HepG2 (cell line): ENCODE data around the gene GPX7. TPM values are rescaled to one million over a fixed set of nuclear protein-coding genes. Genes with fewer than 3 reads are reported as not detected.

ENCODE experiments used
- ATAC-seq: fragments of 200-7000 bp; cut with Tn5 transposase; 3 replicates; pipeline ENCODE4 v1.9.1; 2020; ENCODE audit warnings: mild to moderate bottlenecking, moderate library complexity
- BruUV-seq: library from RNA; stranded (reverse); fragments of 400-500 nt; replicated peaks from 2 replicates; lab custom pipeline; 2021; lab: Mats Ljungman, UMichigan
- CTCF ChIA-PET: fragments of 300-600 bp; formaldehyde crosslinking; extraction: SDS; loops from one replicate; lab custom pipeline; 2021; ENCODE audit warnings: low total read pairs, inconsistent platforms, low intra/inter-chr PET ratio; lab: Yijun Ruan, JAX
- POLR2A ChIA-PET: fragments of 350-600 bp; sonication (Branson Sonifier 250); formaldehyde crosslinking; loops from one replicate; lab custom pipeline; 2020; ENCODE audit warnings: antibody characterized with exemption, inconsistent platforms; lab: Yijun Ruan, JAX
- DNase-seq: peaks from one replicate; pipeline ENCODE4 v3.0.0-alpha.2; 2015; ENCODE audit warnings: low spot score
- FAIRE-seq: peaks from 3 replicates; lab custom pipeline; 2011; peaks lifted over from hg19 to GRCh38; lab: Jason Lieb, UNC
- H2AFZ ChIP-seq: one replicate; pipeline ENCODE4 v1.6.1; 2011; ENCODE audit warnings: low read length, inconsistent platforms
- H3K27ac ChIP-seq: fragments of 300-600 bp; 3 replicates; pipeline ENCODE4 v1.8.0; 2011; ENCODE audit warnings: mixed run types, mild to moderate bottlenecking, mixed read lengths, low read length, inconsistent platforms; ENCODE audit not compliant: insufficient read depth; ENCODE audit errors: extremely low read length
- H3K27me3 ChIP-seq, 2 experiments: fragments of 200-600 bp in 1 of 2; 2 replicates in 1 of 2; 3 replicates in 1 of 2; pipeline versions ENCODE4 v1.6.0 to v1.8.0; 2011; ENCODE audit warnings: low read length in 2 of 2, mild to moderate bottlenecking in 2 of 2, moderate library complexity in 2 of 2, inconsistent platforms in 1 of 2; ENCODE audit not compliant: insufficient read depth in 2 of 2, control insufficient read depth in 1 of 2
- H3K36me3 ChIP-seq, 2 experiments: fragments of 200-600 bp in 1 of 2; replicated peaks in 1 of 2; 2 replicates in 1 of 2; 3 replicates in 1 of 2; pipeline versions ENCODE4 v1.5.1 to v1.8.0; 2011; ENCODE audit warnings: low read length in 2 of 2, inconsistent platforms in 1 of 2; ENCODE audit not compliant: insufficient read depth in 2 of 2, control insufficient read depth in 1 of 2
- H3K4me1 ChIP-seq: 2 replicates; pipeline ENCODE4 v1.5.1; 2012; ENCODE audit warnings: low read length, inconsistent platforms; ENCODE audit not compliant: insufficient read depth
- H3K4me2 ChIP-seq: 2 replicates; pipeline ENCODE4 v1.6.0; 2011; ENCODE audit warnings: low read depth, low read length, inconsistent platforms
- H3K4me3 ChIP-seq, 3 experiments: fragments of 200-600 bp in 1 of 3; sonication (generic), shearing (Covaris generic) in 1 of 3; replicated peaks in 1 of 3; 2 replicates each; pipeline ENCODE4 v1.5.1; 2011 to 2016; ENCODE audit warnings: low read length in 3 of 3, inconsistent platforms in 2 of 3, low read depth in 2 of 3, mild to moderate bottlenecking in 2 of 3, control low read depth in 1 of 3, mixed read lengths in 1 of 3; ENCODE audit not compliant: insufficient read depth in 1 of 3
- H3K79me2 ChIP-seq: one replicate; pipeline ENCODE4 v1.6.1; 2011; ENCODE audit warnings: low read length, inconsistent platforms; ENCODE audit not compliant: insufficient read depth
- H3K9ac ChIP-seq: 2 replicates; pipeline ENCODE4 v1.6.0; 2011; ENCODE audit warnings: mild to moderate bottlenecking, low read depth, low read length, inconsistent platforms; ENCODE audit not compliant: insufficient read depth
- H3K9me3 ChIP-seq: 2 replicates; pipeline ENCODE4 v1.5.1; 2012; ENCODE audit warnings: mild to moderate bottlenecking, low read length
- H4K20me1 ChIP-seq: 2 replicates; pipeline ENCODE4 v1.6.0; 2011; ENCODE audit warnings: inconsistent platforms, mild to moderate bottlenecking, low read length, moderate library complexity; ENCODE audit not compliant: insufficient read depth
- PRDM15 ChIP-seq: sonication (generic); formaldehyde crosslinking; IDR thresholded peaks from 2 replicates; pipeline ENCODE4 v1.4.0; 2020; ENCODE audit warnings: missing genetic modification reagents
- THRA ChIP-seq: sonication (generic); formaldehyde crosslinking; IDR thresholded peaks from 2 replicates; pipeline ENCODE4 v1.4.0; 2020; ENCODE audit warnings: missing genetic modification reagents, borderline replicate concordance
- ZNF414 ChIP-seq: sonication (generic); formaldehyde crosslinking; IDR thresholded peaks from 2 replicates; pipeline ENCODE4 v1.5.0; 2020; ENCODE audit warnings: missing genetic modification reagents
- in situ Hi-C: cut with HindIII; loops from 2 replicates; pipeline ENCODE4 v1.10.0; 2017; ENCODE audit warnings: low pct_unique_long_range_greater_than_20kb; ENCODE audit not compliant: extremely low pct_ligation_motif_present
- intact Hi-C: fragments of 100-400 bp; cut with micrococcal nuclease; formaldehyde crosslinking; loops from one replicate; pipeline ENCODE4 v1.10.0; 2022; ENCODE audit not compliant: unreplicated experiment
- polyA plus RNA-seq, 8 experiments: library from polyadenylated mRNA; depleted of rRNA in 3 of 8; stranded (reverse) in 7 of 8; unstranded in 1 of 8; fragments of >200 nt; fragmentation: Illumina TruSeq in 4 of 8; extraction: Trizol in 4 of 8; gene quantifications; 2 replicates each; pipeline versions ENCODE4 v1.2.1 to v1.2.3, GENCODE V29; 2011 to 2016; ENCODE audit warnings: low read depth in 4 of 8, missing spikeins in 1 of 8, mixed read lengths in 1 of 8; ENCODE audit not compliant: insufficient read depth in 1 of 8
- total RNA-seq, 5 experiments: library from RNA; depleted of rRNA; stranded (reverse); fragments of >200 nt; fragmentation: Illumina TruSeq; extraction: Trizol; gene quantifications; 2 replicates each; pipeline ENCODE4 v1.2.3, GENCODE V29; 2016; ENCODE audit warnings: low read depth in 1 of 5

Gene GPX7
- total and polyA plus RNA-seq, 2 of the 13 experiments (the other 11 are each of a cell fraction or from before 2014, with no cell fraction given) = 14.1 to 16.2 TPM

GRCh38 chr1:52588027-52588426, 14.1 kb upstream of the GPX7 start:
- DNase-seq (no peak), FAIRE-seq (no peak), ATAC-seq (no peak)
- Histone ChIP-seq H3K4me2 (no peak overlapping the region), H3K9ac (no peak overlapping the region), H3K79me2 (no peaks in the 10 kb centered on the region), H2AFZ (no peak overlapping the region), H3K9me3 (no peaks in the 10 kb centered on the region), H3K4me3 (no peak overlapping the region), H3K4me1 (peaks cover 14% of the 10 kb centered on the region; the same call in 1 of the 2 replicates), H3K27ac (no peak overlapping the region), H4K20me1 (no peaks in the 10 kb centered on the region), H3K36me3 (no peaks in the 10 kb centered on the region), H3K27me3 (no peaks in the 10 kb centered on the region; a peak in 1 of 5 replicates)
- in situ Hi-C loops = no loop called here
- ChIA-PET POLR2A (interaction anchor here (1.8 kb wide), 1 partner anchor 64 kb away, joined by 3 read pairs; no protein-coding TSS in a partner anchor), CTCF (no interaction called here)
- intact Hi-C loops = no loop called here
- no TSS peak for BruUV-seq
- no peak for TF ChIP-seq THRA
- TF ChIP-seq ZNF414 = no peak
- TF ChIP-seq PRDM15 (CRISPR knock-in tag) = no peak
